Liver (tissue), 3 donors: ENCODE measurements around the gene CTNND1.

Source experiments
- EGR1 ChIP-seq, 2 donors: IDR thresholded peaks; 2 replicates each; pipeline ENCODE4 v1.6.1; 2016 to 2018; ENCODE audit warnings: antibody characterized with exemption in 2 of 2, low read depth in 2 of 2
- RXRA ChIP-seq, 2 donors: IDR thresholded peaks; 2 replicates each; pipeline ENCODE4 v1.6.1; 2017 to 2018; ENCODE audit warnings: antibody characterized with exemption in 2 of 2, mild to moderate bottlenecking in 1 of 2
- SP1 ChIP-seq: IDR thresholded peaks from 2 replicates; pipeline ENCODE4 v1.6.1; 2018; ENCODE audit warnings: antibody characterized with exemption, mild to moderate bottlenecking
- YY1 ChIP-seq: IDR thresholded peaks from 2 replicates; pipeline ENCODE4 v1.6.1; 2016; ENCODE audit warnings: antibody characterized with exemption, mild to moderate bottlenecking
- TF ChIP-seq, protein P1 (sequence below): fragments of 150-350 bp; IDR thresholded peaks from 2 replicates; pipeline ENCODE4 v1.5.1; 2017; ENCODE audit warnings: improper control_type of control experiment, low read depth, low read length; ENCODE audit not compliant: missing input control
- TF ChIP-seq, protein P2 (sequence below): IDR thresholded peaks from 2 replicates; pipeline ENCODE4 v1.6.1; 2016; ENCODE audit warnings: antibody characterized with exemption, mild to moderate bottlenecking
- TF ChIP-seq, protein P3 (sequence below): IDR thresholded peaks from 2 replicates; pipeline ENCODE4 v1.6.1; 2016; ENCODE audit warnings: antibody characterized with exemption
- donor health status: healthy.
- donor health status: healthy.

DNA sequence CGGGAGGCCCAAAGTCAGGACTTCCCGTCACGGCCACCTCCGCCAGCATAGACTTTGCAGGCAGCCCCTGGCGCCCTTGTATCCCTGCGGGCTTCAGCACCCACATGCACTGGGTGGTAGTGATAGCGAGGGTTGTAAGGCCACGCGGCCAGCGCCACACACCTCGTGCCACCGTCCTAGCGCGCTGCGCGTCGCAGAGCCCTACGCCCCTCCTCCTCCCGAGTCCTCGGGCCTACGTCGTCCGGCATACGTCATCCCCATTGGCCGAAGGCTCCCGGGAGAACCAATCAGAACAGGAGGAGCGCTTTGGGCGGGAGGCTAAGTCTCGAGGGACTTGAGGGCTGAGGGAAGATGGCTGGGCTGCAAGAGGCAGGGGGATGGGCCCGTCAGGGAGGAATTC, 8.6 kb upstream of the CTNND1 start:
- TF ChIP-seq SP1 (no peak), YY1 (no peak), EGR1 (IDR thresholded peaks at IDR 0.05; ENCODE audit: low read depth in 2 of 2) (no peak), RXRA (IDR thresholded peaks at IDR 0.05) (no peak)
- TF ChIP-seq, protein P1, sequence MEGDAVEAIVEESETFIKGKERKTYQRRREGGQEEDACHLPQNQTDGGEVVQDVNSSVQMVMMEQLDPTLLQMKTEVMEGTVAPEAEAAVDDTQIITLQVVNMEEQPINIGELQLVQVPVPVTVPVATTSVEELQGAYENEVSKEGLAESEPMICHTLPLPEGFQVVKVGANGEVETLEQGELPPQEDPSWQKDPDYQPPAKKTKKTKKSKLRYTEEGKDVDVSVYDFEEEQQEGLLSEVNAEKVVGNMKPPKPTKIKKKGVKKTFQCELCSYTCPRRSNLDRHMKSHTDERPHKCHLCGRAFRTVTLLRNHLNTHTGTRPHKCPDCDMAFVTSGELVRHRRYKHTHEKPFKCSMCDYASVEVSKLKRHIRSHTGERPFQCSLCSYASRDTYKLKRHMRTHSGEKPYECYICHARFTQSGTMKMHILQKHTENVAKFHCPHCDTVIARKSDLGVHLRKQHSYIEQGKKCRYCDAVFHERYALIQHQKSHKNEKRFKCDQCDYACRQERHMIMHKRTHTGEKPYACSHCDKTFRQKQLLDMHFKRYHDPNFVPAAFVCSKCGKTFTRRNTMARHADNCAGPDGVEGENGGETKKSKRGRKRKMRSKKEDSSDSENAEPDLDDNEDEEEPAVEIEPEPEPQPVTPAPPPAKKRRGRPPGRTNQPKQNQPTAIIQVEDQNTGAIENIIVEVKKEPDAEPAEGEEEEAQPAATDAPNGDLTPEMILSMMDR: no peak
- TF ChIP-seq, protein P2, sequence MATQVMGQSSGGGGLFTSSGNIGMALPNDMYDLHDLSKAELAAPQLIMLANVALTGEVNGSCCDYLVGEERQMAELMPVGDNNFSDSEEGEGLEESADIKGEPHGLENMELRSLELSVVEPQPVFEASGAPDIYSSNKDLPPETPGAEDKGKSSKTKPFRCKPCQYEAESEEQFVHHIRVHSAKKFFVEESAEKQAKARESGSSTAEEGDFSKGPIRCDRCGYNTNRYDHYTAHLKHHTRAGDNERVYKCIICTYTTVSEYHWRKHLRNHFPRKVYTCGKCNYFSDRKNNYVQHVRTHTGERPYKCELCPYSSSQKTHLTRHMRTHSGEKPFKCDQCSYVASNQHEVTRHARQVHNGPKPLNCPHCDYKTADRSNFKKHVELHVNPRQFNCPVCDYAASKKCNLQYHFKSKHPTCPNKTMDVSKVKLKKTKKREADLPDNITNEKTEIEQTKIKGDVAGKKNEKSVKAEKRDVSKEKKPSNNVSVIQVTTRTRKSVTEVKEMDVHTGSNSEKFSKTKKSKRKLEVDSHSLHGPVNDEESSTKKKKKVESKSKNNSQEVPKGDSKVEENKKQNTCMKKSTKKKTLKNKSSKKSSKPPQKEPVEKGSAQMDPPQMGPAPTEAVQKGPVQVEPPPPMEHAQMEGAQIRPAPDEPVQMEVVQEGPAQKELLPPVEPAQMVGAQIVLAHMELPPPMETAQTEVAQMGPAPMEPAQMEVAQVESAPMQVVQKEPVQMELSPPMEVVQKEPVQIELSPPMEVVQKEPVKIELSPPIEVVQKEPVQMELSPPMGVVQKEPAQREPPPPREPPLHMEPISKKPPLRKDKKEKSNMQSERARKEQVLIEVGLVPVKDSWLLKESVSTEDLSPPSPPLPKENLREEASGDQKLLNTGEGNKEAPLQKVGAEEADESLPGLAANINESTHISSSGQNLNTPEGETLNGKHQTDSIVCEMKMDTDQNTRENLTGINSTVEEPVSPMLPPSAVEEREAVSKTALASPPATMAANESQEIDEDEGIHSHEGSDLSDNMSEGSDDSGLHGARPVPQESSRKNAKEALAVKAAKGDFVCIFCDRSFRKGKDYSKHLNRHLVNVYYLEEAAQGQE: no peak
- TF ChIP-seq, protein P3, sequence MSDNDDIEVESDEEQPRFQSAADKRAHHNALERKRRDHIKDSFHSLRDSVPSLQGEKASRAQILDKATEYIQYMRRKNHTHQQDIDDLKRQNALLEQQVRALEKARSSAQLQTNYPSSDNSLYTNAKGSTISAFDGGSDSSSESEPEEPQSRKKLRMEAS: no peak
